Esophagus squamous epithelium (tissue), 5 donors: Measurements from ENCODE around the gene HMMR. TPM values are rescaled to one million over a fixed set of nuclear protein-coding genes. Genes with fewer than 3 reads are reported as not detected.
A peak's percentile ranks its signal among the peaks of the same experiment; 100 is the strongest.

Source experiments
- DNase-seq: peaks from one replicate; lab custom pipeline; 2025; lab: John Stamatoyannopoulos, UW
- H3K27ac ChIP-seq, 4 donors: fragments of 200-600 bp; sonication (generic); one replicate each; pipeline ENCODE4 v1.5.1; 2016 to 2019; ENCODE audit warnings: mild to moderate bottlenecking in 1 of 4
- H3K27me3 ChIP-seq, 4 donors: fragments of 200-600 bp; sonication (generic); 1 replicate in 3 of 4; 2 replicates in 1 of 4; pipeline versions ENCODE4 v1.5.1 to v1.6.0; 2017 to 2021; ENCODE audit warnings: antibody characterized with exemption in 1 of 4
- H3K36me3 ChIP-seq, 3 donors: fragments of 200-600 bp; sonication (generic); one replicate each; pipeline ENCODE4 v1.5.1; 2016 to 2019
- H3K4me1 ChIP-seq, 3 donors: fragments of 200-600 bp; sonication (generic); one replicate each; pipeline ENCODE4 v1.5.1; 2017 to 2019
- H3K4me3 ChIP-seq, 4 donors: fragments of 200-600 bp; sonication (generic); 1 replicate in 3 of 4; 2 replicates in 1 of 4; pipeline ENCODE4 v1.5.1; 2016 to 2019; ENCODE audit warnings: mild to moderate bottlenecking in 2 of 4, moderate library complexity in 1 of 4
- H3K9me3 ChIP-seq, 3 donors: fragments of 200-600 bp; sonication (generic); one replicate each; pipeline ENCODE4 v1.5.1; 2016 to 2019
- POLR2A ChIP-seq, 4 donors: fragments of 450-650 bp; IDR thresholded peaks; one replicate each; pipeline ENCODE4 v1.6.1; 2017; ENCODE audit warnings: antibody characterized with exemption in 4 of 4, mild to moderate bottlenecking in 4 of 4, moderate library complexity in 3 of 4
- whole genome bisulfite sequencing, 2 donors: methylation state at CpG; one replicate each; pipeline ENCODE4 v1.1.5; 2018; 5-methylcytosine and 5-hydroxymethylcytosine counted together
- intact Hi-C: fragments of 100-400 bp; cut with DNase I; formaldehyde crosslinking; loops from one replicate; pipeline ENCODE4 v1.15.0; 2022
- total RNA-seq, 4 donors: library from RNA; depleted of rRNA; stranded (reverse); fragments of >200 nt; gene quantifications; one replicate each; pipeline ENCODE4 v1.1.0, GENCODE V29; 2016
- TF ChIP-seq, protein P1 (sequence below), 6 experiments: fragments of 450-650 bp in 4 of 6; fragments of 200-600 bp in 2 of 6; sonication (generic) in 2 of 6; IDR thresholded peaks; one replicate each; pipeline ENCODE4 v1.5.1; 2016 to 2019; ENCODE audit warnings: antibody characterized with exemption in 6 of 6, mild to moderate bottlenecking in 4 of 6, moderate library complexity in 4 of 6
- donor health status: DM: yes; HTN: yes; CAD: no.

The HMMR gene
- total RNA-seq, 4 donors from 2014 or later, result 3.2 to 23.7 (median 11.1) TPM

DNA sequence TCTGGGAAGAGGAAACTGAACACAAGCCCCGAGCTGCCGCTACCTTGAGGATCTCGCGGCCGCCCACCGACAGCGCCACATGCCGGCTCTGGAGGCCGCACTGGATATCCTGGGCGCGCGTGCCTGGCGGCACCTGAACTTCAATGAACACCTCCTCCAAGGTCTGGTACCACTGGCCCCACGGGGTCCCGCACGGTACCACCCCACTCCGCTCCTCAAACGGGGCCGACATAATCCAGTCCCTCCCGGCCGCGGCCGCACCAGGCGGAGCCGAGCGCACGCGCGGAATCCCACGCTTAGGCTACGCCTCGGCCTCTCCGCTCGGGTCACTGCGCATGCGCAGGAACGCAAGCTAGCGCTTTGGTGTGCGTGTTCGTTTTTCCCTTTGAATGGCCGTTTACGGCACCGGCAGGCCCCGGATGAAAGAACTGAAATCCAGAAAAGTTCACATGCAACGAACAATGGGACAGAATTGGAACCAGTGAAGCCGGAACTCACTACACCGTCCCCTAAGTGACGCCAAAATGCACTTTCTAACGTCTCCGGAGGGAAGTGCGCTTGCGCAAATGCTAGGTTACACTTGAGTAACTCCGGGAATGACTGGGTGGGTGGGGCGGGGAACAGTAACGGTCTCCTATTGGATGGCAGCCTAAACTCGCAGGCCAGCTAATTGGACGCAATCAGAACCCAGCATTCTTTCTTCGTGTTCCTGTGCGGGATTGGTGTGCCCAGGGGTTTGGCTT, 442 bp upstream of the HMMR start, which contains the start of gene NUDCD2:
Gene NUDCD2 (minus strand): TSS at position 284 of the 743 bp plus-strand sequence. CDS start 52 bp downstream, at position 232.
- H3K36me3 ChIP-seq, result peaks cover 0 to 19% (median 0%) of the 10 kb centered on the region in 3 donors
- peaks cover 12 to 45% (median 18%) of the 10 kb centered on the region in 3 donors for H3K4me1 ChIP-seq
- H3K27me3 ChIP-seq, result no peaks in the 10 kb centered on the region
- TF ChIP-seq POLR2A (IDR thresholded peaks at IDR 0.05), result peak in 3 of 4 donors; percentile 59 to 89 (median 87)
- TF ChIP-seq, protein P1, sequence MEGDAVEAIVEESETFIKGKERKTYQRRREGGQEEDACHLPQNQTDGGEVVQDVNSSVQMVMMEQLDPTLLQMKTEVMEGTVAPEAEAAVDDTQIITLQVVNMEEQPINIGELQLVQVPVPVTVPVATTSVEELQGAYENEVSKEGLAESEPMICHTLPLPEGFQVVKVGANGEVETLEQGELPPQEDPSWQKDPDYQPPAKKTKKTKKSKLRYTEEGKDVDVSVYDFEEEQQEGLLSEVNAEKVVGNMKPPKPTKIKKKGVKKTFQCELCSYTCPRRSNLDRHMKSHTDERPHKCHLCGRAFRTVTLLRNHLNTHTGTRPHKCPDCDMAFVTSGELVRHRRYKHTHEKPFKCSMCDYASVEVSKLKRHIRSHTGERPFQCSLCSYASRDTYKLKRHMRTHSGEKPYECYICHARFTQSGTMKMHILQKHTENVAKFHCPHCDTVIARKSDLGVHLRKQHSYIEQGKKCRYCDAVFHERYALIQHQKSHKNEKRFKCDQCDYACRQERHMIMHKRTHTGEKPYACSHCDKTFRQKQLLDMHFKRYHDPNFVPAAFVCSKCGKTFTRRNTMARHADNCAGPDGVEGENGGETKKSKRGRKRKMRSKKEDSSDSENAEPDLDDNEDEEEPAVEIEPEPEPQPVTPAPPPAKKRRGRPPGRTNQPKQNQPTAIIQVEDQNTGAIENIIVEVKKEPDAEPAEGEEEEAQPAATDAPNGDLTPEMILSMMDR (IDR thresholded peaks at IDR 0.05), result peak in 1 of 6 experiments; percentile 32
- DNase-seq, result peak; percentile 83
- H3K4me3 ChIP-seq, result peak within 1 kb of the TSS; percentile 57 to 82 (median 74)
- peak within 1 kb of the TSS; percentile 92 to 97 (median 96) for H3K27ac ChIP-seq
- 0 to 1% methylated on average over 9 to 23 of the region's 59 CpGs for WGBS, 2 donors
- intact Hi-C loops, result loop anchor here (10.0 kb wide), 1 partner anchor 55 kb away; no protein-coding TSS in a partner anchor
- H3K9me3 ChIP-seq, result no peaks in the 10 kb centered on the region

DNA sequence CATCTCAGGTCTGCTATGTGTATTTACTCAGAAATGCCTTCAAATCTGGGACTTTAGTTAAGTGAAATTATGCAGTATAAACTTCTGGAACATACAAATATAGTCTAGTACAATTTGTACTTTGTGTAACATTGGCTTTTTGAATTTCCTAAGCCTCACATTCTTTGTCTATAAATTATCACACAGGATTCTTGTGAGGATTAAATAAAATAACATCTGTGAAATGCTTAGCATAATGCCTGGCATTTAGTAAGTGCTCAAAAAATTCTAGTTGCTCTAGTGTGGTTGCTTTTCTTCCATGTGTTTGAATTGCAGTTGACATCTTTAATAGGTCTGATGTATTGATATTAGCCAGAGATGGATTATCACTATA, 2.6 kb downstream of the HMMR start:
- H3K27me3 ChIP-seq, result no peaks in the 10 kb centered on the region
- TF ChIP-seq POLR2A (IDR thresholded peaks at IDR 0.05), result no peak
- TF ChIP-seq, protein P1 (IDR thresholded peaks at IDR 0.05), result no peak
- peak overlapping the region in 3 of 4 donors; percentile 92 to 97 (median 95) for H3K27ac ChIP-seq
- no peak for DNase-seq
- intact Hi-C loops, result no loop called here
- no peaks in the 10 kb centered on the region for H3K9me3 ChIP-seq
- H3K36me3 ChIP-seq, result no peaks in the 10 kb centered on the region
- H3K4me3 ChIP-seq, result no peak overlapping the region
- peaks cover 12 to 38% (median 18%) of the 10 kb centered on the region in 3 donors for H3K4me1 ChIP-seq

DNA sequence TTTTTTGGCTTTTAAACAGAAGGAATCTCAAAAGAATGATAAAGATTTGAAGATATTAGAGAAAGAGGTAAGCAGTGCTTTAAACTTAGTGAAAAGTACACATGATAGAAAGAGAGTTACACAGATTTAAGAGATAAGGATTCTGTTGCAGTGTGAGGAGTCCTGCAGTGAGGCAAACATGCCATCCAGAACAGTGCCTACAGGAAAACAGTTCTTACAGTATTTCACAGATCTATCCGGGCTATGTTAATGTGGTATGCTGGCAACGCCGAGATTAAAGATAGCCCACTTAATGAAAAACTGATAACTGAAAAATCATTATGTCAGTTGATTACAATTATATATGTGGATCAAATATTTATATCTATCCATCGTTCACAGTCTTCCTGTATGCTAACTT, 7.2 kb downstream of the HMMR start:
- Histone ChIP-seq H3K9me3 (no peaks in the 10 kb centered on the region), H3K27ac (no peak overlapping the region), H3K4me3 (no peak overlapping the region), H3K27me3 (no peaks in the 10 kb centered on the region), H3K4me1 (peaks cover 0 to 4% (median 3%) of the 10 kb centered on the region in 3 donors), H3K36me3 (no peaks in the 10 kb centered on the region)
- DNase-seq, result no peak
- WGBS, 2 donors, result 82 to 86% methylated on average over 4 of the region's 4 CpGs
- TF ChIP-seq POLR2A (IDR thresholded peaks at IDR 0.05), result no peak
- TF ChIP-seq, protein P1 (IDR thresholded peaks at IDR 0.05), result no peak
- intact Hi-C loops, result no loop called here

DNA sequence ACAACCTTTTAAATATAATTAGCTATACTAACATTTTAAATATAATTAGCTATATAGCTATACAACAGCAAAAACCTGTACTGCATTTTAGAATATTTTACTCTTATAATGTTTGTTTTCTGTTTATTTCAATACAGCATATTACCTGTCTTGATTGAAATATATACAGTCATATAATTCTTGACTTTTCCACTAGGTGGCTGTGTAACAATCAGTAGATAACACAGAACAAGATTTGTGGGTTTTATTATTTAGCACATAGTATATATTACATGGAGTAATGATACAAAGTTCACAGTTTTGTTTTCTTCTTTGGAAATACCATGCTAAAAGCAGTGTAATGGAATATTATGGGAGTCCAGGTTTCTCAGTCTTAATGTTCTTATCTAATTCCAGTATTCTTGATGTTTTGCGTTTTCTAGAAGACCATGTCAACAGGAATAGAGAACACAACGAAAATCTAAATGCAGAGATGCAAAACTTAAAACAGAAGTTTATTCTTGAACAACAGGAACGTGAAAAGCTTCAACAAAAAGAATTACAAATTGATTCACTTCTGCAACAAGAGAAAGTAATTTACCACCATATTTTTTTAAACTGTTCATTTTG, 13.3 kb downstream of the HMMR start:
- TF ChIP-seq POLR2A (IDR thresholded peaks at IDR 0.05), result no peak
- TF ChIP-seq, protein P1 (IDR thresholded peaks at IDR 0.05), result peak in 4 of 6 experiments; percentile 43 to 56 (median 44)
- WGBS, 2 donors, result 80 to 87% methylated on average over 3 of the region's 3 CpGs
- Histone ChIP-seq H3K36me3 (peaks cover 0 to 4% (median 0%) of the 10 kb centered on the region in 3 donors), H3K27ac (no peak overlapping the region), H3K9me3 (no peaks in the 10 kb centered on the region), H3K4me1 (no peaks in the 10 kb centered on the region), H3K27me3 (no peaks in the 10 kb centered on the region), H3K4me3 (no peak overlapping the region)
- no peak for DNase-seq
- intact Hi-C loops, result no loop called here

DNA sequence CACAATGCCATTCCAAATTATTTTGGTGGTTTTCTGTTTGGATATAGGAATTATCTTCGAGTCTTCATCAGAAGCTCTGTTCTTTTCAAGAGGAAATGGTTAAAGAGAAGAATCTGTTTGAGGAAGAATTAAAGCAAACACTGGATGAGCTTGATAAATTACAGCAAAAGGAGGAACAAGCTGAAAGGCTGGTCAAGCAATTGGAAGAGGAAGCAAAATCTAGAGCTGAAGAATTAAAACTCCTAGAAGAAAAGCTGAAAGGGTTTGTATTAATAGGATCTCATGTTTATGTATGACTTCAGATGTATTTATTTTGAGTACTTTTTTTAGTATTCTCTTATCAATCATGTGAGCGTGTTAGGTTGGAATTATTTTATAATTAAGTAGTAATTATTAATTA, 15.0 kb downstream of the HMMR start:
- Histone ChIP-seq H3K27me3 (no peaks in the 10 kb centered on the region), H3K4me3 (no peak overlapping the region), H3K9me3 (no peaks in the 10 kb centered on the region), H3K27ac (no peak overlapping the region), H3K36me3 (peaks cover 0 to 4% (median 0%) of the 10 kb centered on the region in 3 donors), H3K4me1 (no peaks in the 10 kb centered on the region)
- WGBS, 2 donors, result 65 to 72% methylated on average over 2 of the region's 2 CpGs
- intact Hi-C loops, result no loop called here
- TF ChIP-seq POLR2A (IDR thresholded peaks at IDR 0.05), result no peak
- TF ChIP-seq, protein P1 (IDR thresholded peaks at IDR 0.05), result no peak
- DNase-seq, result no peak
